Activated CD8-positive, alpha-beta memory T cell treated with anti-CD3 and anti-CD28 coated beads, Interleukin-2, amount 50 U/mL, for 24 hours (primary cell): ENCODE data around the gene THYN1.
"Not testable (repeated sequence)": the region's sequence is repeated elsewhere in the genome, so short reads cannot be mapped to it uniquely, and the experiment has no call there.

Experiments
- DNase-seq: peaks from one replicate; pipeline ENCODE4 v3.0.0-alpha.2; 2020; ENCODE audit errors: extremely low read depth

The THYN1 gene

DNA sequence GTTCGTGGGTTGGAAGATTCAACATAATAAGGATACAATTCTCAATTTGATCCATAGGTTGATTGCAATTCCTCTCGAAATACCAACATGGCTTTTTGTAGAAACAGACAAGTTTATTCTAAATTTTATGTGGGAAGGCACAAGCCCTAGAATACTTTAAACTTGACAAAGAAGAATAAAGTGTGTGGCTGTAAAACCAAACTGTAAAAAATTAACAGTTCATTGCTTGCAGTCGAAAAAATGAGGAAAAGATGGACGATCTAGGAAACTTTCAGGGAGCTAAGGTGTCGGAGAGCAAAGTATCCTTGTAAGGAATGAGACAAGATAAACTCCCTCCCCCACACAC, 22.0 kb upstream of the THYN1 start:
- DNase-seq, result no peak

DNA sequence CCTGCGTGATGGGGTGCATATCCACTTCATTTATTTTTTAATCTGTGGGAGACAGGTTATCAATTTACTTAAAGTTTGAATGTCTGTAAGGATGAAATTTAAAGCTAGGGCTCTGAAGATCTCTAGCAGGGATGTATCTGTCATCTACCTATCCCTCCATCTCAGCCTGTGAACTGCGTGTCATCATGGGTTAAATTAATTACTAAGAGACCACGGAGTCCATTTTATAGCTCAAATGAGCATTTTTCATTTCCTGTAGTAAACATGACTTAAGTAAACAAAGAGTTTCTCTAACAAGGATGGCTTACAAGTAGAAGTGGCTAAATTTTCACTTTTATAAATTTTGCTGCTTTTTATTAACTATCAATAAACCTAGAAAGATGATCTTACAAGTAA, 20.2 kb upstream of the THYN1 start:
- no peak for DNase-seq

DNA sequence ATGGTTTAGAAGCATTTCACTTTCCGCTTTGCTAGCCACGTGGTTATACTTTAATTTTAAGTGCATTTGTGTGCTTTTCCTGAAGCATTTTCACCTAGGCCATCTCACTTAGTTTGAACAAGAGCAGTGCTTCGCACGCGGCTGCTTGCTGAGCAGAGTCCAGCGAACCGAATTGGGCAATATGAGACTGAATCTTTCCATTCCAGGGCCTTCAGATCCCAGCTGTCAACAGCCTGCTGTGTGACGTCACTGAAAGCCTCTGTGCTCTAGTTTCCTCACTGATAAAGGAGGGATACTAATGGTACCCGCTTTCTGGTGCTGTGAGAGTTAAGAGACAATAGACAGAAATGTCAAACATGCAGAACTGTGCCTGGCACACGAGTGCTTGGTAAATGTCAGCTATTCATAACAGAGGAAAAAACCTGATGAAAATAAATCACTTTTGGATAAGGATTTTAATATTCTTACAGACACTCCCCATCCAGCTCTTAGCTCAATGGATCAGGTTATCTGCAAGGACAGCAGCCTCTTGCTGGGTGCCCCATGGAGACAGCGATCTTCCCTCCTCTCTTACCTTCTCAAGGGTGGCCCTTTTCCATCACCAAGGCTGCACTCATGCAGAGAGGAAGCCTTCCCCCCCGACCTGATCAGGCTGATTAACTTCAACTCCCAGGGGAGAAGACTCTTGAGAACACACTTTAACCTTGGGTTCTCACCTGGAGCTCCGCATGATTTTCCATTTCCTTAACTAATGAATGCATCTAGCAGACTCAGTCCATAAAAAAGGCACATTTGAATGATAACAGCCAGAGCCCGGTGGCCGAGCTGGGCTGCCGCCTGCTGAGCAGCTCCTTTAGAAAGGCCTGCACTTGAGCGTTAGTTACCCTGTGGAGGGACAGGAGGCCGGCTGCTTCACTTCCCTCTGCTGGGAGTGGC, 19.5 kb upstream of the THYN1 start:
- DNase-seq, result no peak

DNA sequence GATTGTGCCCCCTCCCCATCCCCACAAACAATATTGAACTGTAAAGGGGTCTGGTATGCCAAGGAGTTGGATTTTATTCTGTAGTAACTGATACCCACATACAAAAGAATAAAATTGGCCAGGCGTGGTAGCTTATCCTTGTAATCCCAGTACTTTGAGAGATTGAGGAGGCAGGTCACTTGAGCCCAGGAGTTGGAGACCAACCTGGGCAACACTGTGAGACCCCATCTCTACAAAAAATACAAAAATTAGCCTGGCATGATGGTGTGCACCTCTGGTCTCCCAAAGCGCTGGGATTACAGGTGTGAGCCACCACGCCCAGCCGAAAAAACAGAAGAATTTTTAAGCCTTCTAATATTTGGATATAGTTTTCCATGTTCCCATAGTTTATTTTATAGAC, 18.8 kb upstream of the THYN1 start:
- DNase-seq, result no peak

DNA sequence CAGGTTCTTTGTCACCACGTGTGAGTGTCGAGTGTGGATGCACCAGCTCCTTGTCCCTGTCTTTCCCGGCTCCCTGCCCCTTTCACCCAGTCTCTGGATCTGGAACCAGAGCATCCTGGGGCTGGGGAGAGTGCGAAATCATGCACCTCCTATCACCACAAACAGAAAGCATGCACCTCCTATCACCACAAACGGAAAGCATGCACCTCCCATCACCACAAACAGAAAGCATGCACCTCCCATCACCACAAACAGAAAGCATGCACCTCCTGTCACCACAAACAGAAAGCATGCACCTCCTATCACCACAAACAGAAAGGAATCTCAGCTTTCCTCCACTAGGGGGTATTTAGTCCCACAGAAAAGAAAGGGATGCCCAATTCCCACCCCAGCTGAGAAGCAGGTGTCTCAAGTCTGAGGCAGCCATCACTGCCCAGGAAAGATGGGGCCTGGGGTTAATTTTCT, 17.1 kb upstream of the THYN1 start:
- DNase-seq, result no peak

DNA sequence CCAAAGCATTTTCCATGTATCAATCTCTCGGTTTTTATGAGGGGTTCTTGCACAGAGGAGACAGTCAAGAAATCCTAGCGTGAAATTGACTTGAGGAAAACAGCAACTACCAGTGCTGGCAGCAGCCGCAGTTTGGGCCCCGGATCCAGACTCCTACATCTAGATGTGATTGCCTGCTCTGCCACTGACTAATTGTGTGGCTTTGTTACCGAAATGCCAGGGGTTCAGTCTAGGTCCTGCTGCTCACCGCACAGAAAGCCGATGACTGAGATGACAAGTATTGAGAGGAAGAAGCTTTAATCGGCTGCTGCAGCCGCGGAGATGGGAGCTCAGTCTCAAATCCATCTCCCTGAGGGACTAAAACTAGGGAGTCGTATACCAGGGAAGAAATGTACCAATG, 14.8 kb upstream of the THYN1 start:
- no peak for DNase-seq

DNA sequence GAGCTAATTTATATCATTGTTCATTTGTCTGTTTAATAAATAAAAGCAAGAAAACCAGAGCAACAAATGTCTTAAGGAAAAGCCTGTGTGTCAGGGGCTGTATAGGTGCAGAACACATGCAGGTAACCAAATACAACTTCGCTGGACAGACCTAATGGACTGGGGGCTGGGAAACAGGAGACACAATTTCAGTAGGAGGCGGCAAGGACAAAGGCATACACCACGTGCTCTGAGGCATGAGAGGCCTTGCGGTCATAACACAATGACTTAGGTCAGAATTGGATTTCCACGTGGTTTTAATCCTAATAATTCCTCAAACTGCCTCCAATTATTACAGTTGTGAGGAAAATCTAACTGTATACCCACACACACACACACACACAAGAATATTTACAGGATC, 14.3 kb upstream of the THYN1 start:
- DNase-seq, result no peak

DNA sequence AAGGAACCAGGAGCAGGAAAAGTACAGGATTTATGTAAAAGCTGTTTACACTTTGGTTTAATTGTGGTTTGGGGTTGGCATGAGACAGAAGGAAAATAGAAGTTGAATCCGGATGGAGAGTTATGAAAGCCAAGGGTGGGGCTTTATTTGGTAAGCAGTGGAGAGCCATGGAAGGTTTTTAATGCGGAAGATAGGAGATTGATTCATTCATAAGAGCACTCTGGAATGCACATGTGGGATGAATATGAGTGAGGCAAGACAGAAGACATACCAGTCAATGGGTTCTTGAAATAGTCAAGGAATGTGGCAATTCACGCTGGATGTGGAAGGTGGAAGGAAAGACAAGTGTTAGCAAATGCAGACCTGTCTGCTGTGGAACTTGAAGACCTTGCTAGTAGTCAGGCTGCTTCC, 13.7 kb upstream of the THYN1 start:
- no peak for DNase-seq

DNA sequence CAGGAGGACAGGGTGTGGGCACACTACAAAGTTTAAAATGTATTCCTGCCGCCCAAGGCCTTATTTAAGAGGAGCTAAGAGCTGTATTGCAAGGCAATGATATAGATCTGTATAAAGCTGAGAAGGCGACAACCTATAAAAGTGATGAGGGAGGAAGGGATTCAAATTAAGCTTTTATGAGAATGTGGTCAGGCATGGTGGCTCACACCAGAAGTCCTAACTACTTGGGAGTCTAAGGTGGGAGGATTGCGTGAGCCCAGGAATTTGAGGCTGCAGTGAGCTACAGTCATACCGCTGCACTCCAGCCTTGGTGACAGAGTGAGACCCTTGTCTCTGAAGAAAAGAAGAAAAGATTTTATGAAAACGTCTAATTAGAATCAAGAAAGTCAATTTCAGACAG, 13.3 kb upstream of the THYN1 start:
- no peak for DNase-seq

DNA sequence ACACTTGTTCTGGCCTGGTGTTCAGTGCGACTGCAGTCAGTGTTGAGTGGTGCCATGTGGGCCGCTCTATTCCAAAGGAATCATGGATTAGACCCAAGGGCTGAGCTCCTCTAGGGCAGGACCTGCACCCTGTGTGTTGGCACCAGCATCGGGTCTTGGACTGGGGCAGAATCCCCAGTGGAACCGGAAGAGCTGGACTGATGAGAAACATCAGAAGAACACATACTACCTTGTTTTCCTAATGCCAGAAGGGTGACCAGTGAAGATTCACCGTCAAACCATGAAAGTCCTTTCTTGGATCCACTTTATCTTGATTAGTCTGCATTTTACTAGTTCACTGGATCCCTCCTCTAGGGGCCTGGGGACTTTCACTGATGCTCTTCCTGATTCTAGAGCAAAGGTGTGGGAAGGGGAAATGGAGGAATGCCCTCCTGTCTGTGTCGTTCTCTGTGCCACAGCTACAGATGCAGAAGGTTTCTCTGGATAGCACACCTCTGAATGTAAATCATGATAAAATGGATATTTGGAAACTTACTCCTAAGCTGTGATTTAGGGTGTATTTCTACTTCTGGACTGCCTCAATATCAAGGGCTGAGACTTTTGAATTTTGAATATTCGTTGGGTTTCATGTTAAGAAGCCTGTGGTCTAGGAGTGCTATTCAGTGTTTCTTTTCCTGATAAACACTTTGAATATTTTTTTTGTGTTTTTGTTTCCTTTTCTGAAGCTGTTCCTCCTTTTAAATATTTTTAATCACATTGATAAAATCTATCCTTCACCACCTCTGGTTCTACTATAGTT, 12.0 kb upstream of the THYN1 start:
- DNase-seq, result no peak

DNA sequence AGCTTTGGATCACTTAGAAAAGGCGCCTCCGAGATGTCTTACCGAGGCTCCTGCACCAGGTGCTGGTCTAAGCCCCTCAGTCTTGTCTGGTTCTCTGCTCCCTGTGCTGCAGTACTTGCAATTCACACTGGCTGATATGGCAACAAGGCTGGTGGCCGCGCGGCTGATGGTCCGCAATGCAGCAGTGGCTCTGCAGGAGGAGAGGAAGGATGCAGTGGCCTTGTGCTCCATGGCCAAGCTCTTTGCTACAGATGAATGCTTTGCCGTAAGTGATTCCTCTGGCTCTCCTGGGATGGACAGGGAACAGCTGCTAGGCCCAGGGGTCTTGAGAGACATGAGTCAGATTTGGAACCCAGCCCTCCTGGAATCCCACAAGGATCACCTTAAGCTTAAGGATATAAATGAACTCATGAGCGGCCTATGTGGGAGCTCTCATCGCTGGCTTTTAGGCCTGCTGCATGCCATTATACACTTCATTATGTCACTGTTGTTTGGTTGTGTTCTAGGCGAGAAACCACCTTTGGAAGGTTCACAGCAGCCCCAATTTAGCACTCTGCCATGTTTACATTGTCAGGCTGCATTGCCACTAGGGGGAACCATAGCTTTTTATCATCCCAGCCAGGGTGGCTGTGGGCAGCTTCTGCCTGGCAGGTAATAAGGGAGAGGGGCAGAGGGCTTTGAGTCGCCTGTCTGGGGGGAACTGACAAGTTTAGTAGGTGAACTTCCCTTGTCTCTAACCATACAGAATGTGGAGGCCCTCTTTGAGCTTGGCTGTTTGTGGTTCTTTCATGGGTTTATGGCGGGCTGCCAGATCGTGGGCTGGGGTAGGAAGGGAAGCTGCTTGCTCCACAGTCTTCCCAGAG, 8.7 kb upstream of the THYN1 start:
- no peak for DNase-seq

DNA sequence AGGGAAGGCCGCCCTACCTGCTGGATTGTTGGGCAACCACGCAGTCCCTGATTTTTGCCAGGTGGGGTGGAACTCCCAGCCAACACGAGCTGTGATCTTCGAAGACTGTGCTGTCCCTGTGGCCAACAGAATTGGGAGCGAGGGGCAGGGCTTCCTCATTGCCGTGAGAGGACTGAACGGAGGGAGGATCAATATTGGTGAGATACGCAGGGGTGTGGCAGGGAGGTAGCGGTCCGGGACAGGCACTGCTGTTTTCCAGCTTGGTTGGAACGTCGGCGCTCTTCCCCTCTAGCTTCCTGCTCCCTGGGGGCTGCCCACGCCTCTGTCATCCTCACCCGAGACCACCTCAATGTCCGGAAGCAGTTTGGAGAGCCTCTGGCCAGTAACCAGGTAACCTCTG, 7.8 kb upstream of the THYN1 start:
- DNase-seq, result no peak

DNA sequence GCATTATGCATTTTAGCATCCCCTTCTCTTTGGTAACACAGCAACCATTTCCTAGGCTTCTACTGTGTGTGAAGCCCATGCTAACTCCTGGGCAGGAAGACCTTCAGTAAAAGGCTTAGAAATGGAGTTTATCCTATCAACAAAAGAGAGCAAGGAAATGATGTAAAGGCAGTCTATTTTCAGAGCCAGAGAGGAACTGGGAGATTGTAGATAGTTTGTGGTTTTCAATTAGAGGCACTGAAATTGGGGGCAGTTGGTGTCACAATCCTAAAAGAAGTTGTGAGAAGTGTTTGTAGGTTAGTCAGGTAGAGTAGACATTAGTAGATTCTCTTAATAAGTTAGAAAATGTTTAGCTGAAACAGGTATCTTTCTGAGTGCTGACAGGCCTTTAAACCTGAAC, 7.4 kb upstream of the THYN1 start:
- no peak for DNase-seq

DNA sequence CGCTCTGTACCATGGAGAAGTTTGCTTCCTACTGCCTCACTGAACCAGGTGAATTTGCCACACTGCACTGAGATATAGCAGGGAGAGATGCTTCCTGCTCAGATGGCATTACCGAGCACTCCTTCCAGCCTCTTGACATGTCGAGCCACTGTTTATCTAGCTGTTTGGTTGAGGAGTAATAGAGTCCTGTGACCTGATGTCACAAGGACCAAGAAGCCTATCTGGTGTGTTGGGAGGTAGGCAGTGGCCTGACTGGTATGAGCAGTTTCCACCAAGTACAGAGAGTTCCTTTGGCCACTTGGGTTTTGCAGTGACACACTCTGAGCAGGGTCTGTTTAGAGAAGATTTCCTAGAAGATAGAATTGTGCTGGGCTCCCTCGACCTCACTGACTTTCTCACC, 5.4 kb upstream of the THYN1 start:
- no peak for DNase-seq

DNA sequence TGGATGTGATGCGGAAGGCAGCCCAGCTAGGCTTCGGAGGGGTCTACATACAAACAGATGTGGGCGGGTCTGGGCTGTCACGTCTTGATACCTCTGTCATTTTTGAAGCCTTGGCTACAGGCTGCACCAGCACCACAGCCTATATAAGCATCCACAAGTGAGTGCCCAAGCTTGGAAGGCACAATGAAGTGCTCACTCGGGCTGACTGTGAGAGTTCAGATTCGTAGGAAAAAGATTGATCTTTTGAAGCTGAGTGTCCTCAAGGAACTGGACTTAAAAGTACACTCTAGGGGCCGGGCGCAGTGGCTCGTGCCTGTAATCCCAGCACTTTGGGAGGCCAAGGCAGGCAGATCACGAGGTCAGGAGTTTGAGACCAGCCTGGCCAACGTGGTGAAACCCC, 3.9 kb upstream of the THYN1 start:
- DNase-seq, result no peak

DNA sequence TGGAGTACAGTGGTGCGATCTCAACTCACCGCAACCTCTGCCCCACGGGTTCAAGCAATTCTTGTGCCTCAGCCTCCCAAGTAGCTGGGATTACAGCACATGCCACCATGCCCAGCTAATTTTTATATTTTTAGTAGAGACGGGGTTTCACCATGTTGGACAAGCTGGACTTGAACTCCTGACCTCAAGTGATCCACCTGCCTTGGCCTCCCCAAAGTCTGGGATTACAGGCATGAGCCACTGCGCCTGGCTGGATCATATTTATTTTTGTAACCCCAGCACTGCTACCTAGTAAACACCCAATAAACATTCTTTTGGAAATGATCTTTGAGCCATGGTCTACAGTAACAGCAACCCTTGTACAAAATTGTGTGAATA, 2.0 kb upstream of the THYN1 start:
- DNase-seq, result not testable (repeated sequence)

DNA sequence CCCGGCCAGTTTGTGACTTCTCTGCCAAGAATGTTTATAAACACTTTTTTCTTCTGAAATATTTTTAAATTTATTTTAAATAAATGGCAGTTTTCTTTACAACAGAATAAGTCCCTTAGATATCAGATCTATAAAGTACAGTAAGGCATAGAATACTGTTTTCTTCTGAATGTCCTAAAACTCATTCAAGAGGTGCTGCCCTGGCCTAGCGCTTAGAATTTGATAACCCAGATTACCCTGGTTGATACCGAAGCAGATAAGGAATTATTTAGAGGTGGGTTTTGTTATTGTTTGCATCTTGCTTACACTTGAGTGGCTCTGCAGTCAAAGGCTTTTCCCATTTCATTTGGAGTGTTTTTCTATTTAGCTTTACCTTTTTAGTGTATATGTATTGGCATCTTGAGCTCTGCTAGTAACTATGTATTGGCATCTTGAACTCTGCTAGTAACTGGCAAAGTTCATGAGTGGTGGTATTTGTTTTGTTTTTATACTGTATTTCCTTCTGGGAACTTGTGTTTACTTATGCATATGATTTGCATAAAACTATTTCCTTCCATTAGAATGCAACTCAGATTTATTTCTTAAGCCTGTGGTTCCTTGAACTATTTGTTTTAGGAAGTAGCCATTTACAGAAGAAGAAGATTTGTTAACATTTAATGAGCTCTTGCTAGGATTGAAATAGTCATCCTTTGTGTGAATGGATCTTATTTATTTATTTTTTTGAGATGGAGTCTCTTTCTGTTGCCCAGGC, 1.5 kb upstream of the THYN1 start:
- no peak for DNase-seq

DNA sequence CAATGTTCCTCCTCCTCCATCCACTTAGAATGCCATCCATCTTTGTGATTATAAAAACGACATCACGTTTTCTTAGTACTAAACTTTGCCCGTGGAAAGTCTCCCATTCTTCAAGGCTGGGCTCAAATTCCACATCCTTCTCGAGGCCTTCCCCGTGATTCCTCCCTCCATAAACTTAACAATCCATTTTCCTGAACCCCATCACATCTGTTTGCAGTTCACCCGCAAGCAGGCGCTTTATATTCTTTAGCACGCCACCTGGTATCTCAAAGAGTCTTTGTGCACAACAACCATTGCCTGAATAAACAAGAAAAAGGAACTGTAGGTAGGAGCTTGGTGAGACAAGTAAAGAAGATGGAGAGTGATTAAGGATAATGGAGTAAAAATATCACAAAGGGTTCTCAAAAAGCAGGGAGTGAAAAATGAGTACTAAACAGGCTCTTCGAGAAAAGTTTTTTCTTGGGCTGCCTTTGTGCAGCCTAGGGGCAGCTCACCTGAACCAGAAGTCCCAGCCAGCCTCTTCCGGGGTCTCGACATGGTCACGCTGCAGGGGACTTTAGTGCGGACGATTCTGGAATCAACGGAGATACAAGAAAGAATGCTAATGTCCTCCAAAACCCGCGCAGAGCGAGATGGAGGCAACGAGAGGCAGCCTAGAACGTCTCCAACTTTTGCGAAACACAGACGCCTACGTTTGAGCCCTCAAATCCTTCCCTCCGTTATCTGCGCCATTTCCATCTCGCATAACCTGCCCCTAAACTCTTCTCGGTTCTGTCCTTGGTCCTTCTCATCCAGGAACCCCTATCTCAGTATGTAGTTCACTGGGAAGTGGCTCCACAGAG, 585 bp downstream of the THYN1 start:
- no peak for DNase-seq

DNA sequence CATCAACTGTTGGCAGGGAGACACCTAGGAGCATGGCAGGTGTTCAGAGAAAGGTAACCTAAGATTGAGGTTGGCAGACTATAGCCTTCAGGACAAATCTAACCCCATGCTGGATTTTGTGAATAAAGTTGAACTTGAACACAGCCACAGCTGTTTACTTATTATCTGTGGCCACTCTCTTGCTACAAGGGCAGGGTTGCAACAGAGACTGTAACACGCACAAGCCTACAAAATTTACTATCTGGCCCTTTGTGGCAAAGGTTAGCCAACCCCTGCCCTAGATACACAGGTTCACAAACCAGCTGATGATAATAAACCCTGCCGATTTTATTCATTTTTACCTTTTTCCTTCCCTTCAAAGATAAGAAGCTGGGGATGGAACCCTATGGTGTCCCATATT, 2.5 kb downstream of the THYN1 start:
- DNase-seq, result no peak

DNA sequence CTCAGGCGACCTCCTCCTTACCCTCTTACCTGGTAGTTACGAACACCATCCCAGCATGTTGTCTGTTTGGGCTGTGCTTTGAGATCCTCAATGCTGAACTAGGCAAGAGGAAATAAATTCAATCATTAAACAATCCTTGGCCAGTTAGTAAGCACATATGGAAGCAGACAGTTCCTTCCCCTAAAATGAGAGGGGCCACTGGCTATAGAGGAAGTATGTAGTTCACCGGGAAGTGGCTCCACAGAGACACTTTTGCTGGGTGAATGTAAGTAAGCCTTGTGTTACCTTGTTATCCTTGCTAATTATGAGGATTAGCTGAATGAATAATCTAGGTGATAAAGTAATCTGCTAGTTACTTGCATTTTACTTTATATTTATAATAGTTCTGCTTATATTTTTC, 2.9 kb downstream of the THYN1 start:
- DNase-seq, result no peak
